Uterus (tissue), 2 donors: Measurements from ENCODE around the gene PFDN5.

Experiments
- CTCF ChIP-seq, 4 experiments: fragments of 200-600 bp in 2 of 4; fragments of 450-650 bp in 2 of 4; sonication (generic) in 2 of 4; IDR thresholded peaks; one replicate each; pipeline ENCODE4 v1.5.1; 2016 to 2019; ENCODE audit warnings: antibody characterized with exemption in 4 of 4, mild to moderate bottlenecking in 2 of 4, moderate library complexity in 1 of 4
- POLR2A ChIP-seq, 2 donors: fragments of 450-650 bp; IDR thresholded peaks; one replicate each; pipeline ENCODE4 v1.6.1; 2016; ENCODE audit warnings: antibody characterized with exemption in 2 of 2, mild to moderate bottlenecking in 1 of 2, moderate library complexity in 1 of 2

GRCh38 chr12:53328043-53328435 lies 32.7 kb downstream of the PFDN5 start:
- TF ChIP-seq CTCF (IDR thresholded peaks at IDR 0.05): no peak
- no peak for TF ChIP-seq POLR2A (IDR thresholded peaks at IDR 0.05)
